H7 (cell line): ENCODE results near the gene DAP. TPM values are rescaled to one million over a fixed set of nuclear protein-coding genes. Genes with fewer than 3 reads are reported as not detected.
A peak's percentile ranks its signal among the peaks of the same experiment; 100 is the strongest.
"Not testable (repeated sequence)": the region's sequence is repeated elsewhere in the genome, so short reads cannot be mapped to it uniquely, and the experiment has no call there.

ENCODE experiments used
- DNase-seq: peaks from one replicate; pipeline ENCODE4 v3.0.0; 2012
- H3K27me3 ChIP-seq: 2 replicates; pipeline ENCODE4 v1.6.0; 2011; ENCODE audit warnings: mild to moderate bottlenecking, low read length; ENCODE audit not compliant: control insufficient read depth, insufficient read depth
- H3K36me3 ChIP-seq: replicated peaks from 2 replicates; pipeline ENCODE4 v1.5.1; 2011; ENCODE audit warnings: low read length; ENCODE audit not compliant: control insufficient read depth, insufficient read depth
- H3K4me3 ChIP-seq: 2 replicates; pipeline ENCODE4 v1.5.1; 2011; ENCODE audit warnings: low read depth, mild to moderate bottlenecking, control low read depth, low read length, moderate library complexity; ENCODE audit not compliant: insufficient read depth
- total RNA-seq: library from RNA; depleted of rRNA; stranded (reverse); fragments of >200 nt; shearing (Covaris generic); gene quantifications from 2 replicates; pipeline ENCODE4 v1.2.3, GENCODE V29; 2014

DAP gene
- total RNA-seq, 1 experiment from 2014 or later, result 10.5 TPM

- not testable (repeated sequence) for H3K27me3 ChIP-seq, H3K4me3 ChIP-seq, H3K36me3 ChIP-seq, DNase-seq
Observed at GRCh38 chr5:10718617-10719016, 42.4 kb downstream of the DAP start.

DNA sequence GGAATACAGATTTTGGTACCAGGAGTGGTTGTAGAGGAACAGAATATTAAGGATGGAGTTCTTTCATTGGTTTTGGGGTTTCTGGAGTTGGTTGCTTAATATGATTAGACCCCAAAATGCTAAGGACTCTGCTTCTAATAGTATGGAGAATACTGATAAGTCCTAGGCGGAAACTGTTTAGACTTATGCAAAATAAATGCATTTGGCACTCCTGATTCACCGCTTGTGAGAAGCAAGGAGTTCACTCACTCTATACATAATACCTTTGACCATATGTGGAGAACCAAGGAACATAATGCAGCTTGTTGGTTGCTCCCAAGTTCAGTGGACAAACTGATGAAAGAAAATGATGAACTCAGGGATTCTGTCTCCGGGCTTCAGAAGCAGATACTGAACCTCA lies 44.2 kb downstream of the DAP start:
- DNase-seq, H3K4me3 ChIP-seq, H3K36me3 ChIP-seq, H3K27me3 ChIP-seq: not testable (repeated sequence)

- Histone ChIP-seq H3K27me3 (no peaks in the 10 kb centered on the region), H3K4me3 (no peak overlapping the region), H3K36me3 (no peaks in the 10 kb centered on the region; the same call in 1 of the 2 replicates)
- no peak for DNase-seq
Observed at GRCh38 chr5:10715605-10716290, 45.3 kb downstream of the DAP start.

DNA sequence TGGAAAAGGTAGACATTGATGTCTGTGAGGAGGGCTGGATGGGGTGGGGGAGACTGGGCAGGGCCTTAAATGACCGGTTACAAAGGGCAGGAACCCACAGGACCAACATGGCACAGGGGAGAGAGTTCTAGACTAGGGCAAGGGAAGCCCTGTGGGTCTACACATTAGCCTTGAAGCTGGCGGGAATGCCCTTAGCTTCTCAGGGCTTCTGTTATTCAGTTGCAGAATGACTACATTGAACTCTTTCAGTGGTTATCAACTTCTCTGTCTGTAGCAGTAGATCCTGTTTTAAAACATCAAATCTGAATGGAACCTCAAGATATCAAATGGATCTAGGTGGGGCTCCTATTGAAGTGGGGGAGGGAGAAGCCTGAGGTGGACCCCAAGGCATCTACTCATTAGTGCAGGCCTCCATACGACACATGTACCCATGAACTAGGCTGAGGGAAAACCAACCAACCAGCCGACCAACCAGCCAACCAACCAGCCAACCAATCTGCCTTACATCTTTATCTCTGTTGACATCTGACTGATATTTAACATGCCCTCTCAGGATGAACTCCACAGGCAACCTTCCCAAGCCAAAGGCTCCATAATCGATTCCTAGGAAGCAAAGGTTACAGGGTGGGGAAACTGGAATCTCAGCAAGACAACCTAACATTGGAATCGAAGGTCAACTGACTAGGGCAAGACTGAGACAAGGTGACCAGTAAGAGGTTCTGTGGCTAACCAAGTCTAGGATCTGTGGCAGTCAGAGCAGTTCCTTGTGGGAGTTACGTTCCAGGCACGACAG lies 48.3 kb downstream of the DAP start:
- H3K36me3 ChIP-seq, result no peaks in the 10 kb centered on the region
- no peak overlapping the region for H3K4me3 ChIP-seq
- no peaks in the 10 kb centered on the region for H3K27me3 ChIP-seq
- no peak for DNase-seq

- Histone ChIP-seq H3K27me3 (no peaks in the 10 kb centered on the region), H3K36me3 (no peaks in the 10 kb centered on the region; the same call in 1 of the 2 replicates), H3K4me3 (no peak overlapping the region)
- DNase-seq, result no peak
Observed at GRCh38 chr5:10711562-10711961, 49.5 kb downstream of the DAP start.

- no peak for DNase-seq
- H3K4me3 ChIP-seq, result no peak overlapping the region
- no peaks in the 10 kb centered on the region; the same call in 1 of the 2 replicates for H3K36me3 ChIP-seq
- H3K27me3 ChIP-seq, result no peaks in the 10 kb centered on the region
Observed at GRCh38 chr5:10710513-10711128, 50.4 kb downstream of the DAP start.

GRCh38 chr5:10709933-10710332 lies 51.1 kb downstream of the DAP start:
- no peaks in the 10 kb centered on the region; the same call in 1 of the 2 replicates for H3K36me3 ChIP-seq
- H3K4me3 ChIP-seq, result no peak overlapping the region
- DNase-seq, result peak; percentile 54
- no peaks in the 10 kb centered on the region for H3K27me3 ChIP-seq

- no peak for DNase-seq
- Histone ChIP-seq H3K4me3 (no peak overlapping the region), H3K36me3 (no peaks in the 10 kb centered on the region; the same call in 1 of the 2 replicates), H3K27me3 (no peaks in the 10 kb centered on the region)
Observed at GRCh38 chr5:10709409-10709808, 51.6 kb downstream of the DAP start.

DNA sequence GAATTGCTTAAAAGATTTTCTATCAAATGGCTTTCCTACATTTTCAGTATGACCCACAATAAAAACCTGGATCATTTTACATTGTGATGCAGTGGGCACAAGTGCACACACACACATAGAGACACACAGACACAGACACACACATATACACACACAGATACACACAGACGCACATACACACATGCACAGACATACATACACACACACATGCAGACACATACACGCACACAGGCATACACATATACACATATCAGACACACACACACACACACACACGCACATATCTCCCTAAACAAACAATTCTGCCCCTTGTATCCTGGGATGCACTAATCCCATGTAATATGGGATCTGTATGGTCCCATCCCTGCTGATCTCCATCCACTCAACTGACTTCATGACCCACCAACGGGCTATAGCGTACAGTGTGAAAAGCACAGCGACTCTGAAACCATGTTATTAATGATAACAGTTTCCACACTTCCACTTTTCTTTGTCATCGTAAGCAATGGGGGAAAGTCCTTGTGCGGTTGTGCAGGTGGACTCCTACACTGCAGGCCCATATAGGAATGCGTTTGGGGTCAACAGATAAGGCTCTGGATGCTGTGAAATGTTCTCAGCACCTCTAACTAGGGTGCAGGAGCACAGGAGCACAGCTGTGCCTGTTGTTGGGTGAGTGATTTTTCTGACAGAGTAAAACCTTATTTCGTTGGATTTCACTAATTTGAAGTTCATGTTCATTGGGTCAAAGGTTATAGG lies 52.7 kb downstream of the DAP start:
- Histone ChIP-seq H3K4me3 (no peak overlapping the region), H3K27me3 (no peaks in the 10 kb centered on the region), H3K36me3 (no peaks in the 10 kb centered on the region; the same call in 1 of the 2 replicates)
- DNase-seq, result no peak

DNA sequence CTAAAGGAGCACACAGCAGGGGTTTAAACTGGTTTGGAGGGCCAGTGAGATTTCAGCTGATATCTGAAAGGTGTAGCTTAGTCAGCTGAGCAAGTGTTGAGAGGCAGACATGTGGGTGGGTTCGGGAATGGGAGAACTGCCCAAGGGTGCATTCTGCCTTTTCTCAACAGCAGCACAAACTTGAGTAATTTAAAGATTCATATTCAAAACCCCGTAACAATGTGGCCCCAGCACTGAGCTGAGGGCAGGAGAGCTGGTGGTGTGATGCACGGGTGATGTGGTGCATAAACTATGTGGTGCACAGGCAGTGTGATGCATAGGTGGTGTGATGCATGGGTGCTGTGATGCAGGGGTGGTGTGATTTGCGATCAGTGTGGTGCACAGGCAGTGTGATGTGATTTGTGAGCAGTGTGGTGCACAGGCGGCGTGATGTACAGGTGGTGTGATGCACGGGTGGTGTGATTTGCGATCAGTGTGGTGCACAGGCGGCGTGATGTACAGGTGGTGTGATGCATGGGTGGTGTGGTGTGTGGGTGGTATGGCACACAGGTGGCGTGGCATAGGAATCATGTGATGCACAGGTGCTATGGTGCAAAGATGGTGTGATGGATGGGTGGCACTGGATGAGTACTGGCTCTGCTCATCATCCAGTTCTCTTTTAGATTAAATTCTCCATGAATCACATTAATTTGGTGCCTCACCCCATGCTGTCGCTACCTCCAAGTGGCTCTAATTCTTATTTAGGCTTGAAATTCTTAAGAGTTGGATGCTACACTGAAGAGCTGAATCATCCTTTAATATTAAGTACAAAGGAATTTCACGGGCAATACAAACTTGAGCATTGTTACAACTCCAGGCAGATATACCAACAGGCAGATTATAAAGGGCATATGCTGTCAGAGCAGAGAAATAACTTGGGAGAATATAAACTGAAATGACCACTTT lies 53.6 kb downstream of the DAP start:
- no peak for DNase-seq
- Histone ChIP-seq H3K27me3 (no peaks in the 10 kb centered on the region), H3K4me3 (no peak overlapping the region), H3K36me3 (no peaks in the 10 kb centered on the region; the same call in 1 of the 2 replicates)

DNA sequence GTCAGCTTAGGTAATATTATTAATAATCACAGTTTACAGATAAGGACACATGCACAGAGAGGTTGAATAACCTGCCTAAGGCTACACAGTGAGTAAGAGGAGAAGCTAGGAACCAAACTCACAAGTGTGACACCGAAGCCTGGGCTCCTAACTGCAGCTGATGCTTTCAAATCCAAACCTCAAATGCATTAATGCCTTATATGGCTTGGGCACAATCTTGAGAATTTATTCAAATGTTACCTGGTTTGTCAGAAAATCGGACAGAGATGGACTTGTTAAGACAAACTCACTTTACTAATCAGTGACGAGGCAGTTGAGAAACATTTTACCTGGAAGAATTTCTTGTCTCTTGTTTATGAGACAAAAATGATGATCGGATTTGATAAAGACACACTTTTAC lies 54.7 kb downstream of the DAP start:
- Histone ChIP-seq H3K36me3 (no peaks in the 10 kb centered on the region; the same call in 1 of the 2 replicates), H3K4me3 (no peak overlapping the region), H3K27me3 (no peaks in the 10 kb centered on the region)
- DNase-seq, result no peak

DNA sequence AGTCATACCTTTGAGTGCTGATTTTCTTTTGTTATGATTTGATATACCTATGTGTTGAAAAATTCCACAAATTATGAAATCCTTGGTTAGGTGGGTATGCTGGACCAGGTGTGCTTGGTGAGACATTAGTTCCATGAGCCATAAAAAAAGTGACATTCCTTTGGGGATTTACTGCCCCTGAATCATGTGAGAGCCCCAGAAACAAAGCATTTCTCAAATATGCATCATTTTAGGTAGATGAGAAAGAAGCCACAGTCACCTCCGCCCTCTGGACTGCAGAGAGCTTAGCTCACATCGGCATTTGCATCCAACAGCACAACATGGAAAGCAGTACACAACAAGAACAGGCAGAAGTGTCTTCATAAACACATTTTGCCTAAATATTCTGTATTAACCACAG lies 55.3 kb downstream of the DAP start:
- H3K27me3 ChIP-seq, result no peaks in the 10 kb centered on the region

DNA sequence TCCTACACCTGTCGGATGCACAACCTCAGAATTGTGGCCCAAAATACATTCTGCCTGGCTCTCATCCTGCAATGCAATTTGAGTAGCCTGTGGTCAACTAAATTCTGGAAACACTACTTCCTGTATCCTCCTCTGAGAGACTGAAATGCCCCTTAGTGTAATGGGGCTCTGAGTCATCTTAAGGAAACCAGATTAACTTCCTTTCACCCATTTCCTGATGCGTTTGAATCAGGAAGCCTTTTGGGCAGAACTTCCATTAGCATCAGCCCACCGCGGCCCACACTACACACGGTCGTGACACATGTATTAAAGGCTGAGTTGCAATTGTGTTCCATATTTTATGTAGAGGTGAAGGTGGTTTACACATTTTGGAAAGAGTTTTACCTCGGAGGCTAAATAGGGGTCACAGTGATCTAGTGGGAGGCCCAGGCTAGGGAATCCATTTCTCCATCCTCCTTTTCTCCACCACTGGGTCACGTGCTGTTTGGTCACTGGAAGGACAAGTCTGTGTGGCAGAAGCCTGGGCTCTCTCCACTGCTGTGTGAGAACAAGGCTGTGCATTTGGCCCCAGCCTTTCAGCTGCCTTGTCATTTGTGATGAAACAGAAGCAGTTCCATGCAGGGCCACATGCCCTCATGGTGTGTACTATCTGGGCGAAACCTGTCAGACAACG lies 55.9 kb downstream of the DAP start:
- no peaks in the 10 kb centered on the region; the same call in 1 of the 2 replicates for H3K36me3 ChIP-seq
- no peaks in the 10 kb centered on the region for H3K27me3 ChIP-seq
- DNase-seq, result no peak
- H3K4me3 ChIP-seq, result no peak overlapping the region

More for the DNA sequence above, 55.3 kb downstream of the DAP start:
- DNase-seq, result no peak
- H3K4me3 ChIP-seq, result no peak overlapping the region
- no peaks in the 10 kb centered on the region; the same call in 1 of the 2 replicates for H3K36me3 ChIP-seq
